Measurements from ENCODE around the gene RAB44.

The RAB44 gene

DNA sequence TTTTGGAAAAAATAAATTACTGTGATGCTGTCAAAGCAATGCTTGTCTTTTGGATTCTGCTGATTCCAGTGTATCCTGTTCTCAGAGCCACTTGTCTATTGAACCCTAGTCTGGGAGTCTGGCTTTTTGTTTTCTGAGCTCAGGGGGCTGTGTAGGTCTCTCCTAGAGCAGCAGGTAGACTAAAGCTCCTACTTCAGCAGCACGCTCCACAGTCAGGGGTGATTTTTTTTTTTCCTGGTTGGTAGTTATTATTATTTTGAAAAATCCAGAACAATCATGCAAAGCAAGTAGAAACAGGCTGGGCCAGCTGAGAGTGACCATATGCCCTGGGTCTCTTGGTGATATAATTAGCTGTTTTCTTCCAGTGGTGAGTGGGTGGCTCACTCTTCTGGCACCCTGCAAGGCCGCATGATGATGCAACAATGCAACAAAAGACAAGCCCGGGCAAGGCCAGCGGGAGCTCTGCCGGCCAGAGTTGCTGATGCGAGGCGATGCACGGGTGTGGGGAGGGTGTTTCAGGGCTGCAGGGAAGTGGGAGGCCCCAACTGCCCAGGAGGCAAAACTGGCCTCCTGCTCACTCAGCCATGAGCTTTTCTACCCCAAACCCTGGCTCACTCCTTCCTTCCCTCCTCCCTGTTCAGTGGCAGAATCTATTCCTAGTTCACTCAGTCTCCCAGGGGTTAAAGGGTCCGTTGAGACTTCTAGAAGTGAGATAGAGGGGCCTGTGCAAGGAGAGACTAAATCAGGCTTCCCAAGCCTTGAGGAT is 30.6 kb upstream of the RAB44 start:
- Histone ChIP-seq H3K36me3 (ENCODE audit: control insufficient read depth, insufficient read depth, low read length) (no peaks in the 10 kb centered on the region), H3K4me1 (ENCODE audit: control insufficient read depth, insufficient read depth, low read length) (peaks cover 22% of the 10 kb centered on the region), H3K27me3 (ENCODE audit: control insufficient read depth, insufficient read depth, low read length, poor library complexity, severe bottlenecking) (no peaks in the 10 kb centered on the region), H3K27ac (ENCODE audit: insufficient read depth, low read depth, low read length, poor library complexity, severe bottlenecking) (peak overlapping the region; percentile 58), H3K4me3 (ENCODE audit: insufficient read depth, low read depth, low read length) (no peak overlapping the region), H3K9me3 (ENCODE audit: control insufficient read depth, low read length) (no peaks in the 10 kb centered on the region)
- WGBS, 2 experiments = 2 to 5% methylated on average over 9 of the region's 9 CpGs

DNA sequence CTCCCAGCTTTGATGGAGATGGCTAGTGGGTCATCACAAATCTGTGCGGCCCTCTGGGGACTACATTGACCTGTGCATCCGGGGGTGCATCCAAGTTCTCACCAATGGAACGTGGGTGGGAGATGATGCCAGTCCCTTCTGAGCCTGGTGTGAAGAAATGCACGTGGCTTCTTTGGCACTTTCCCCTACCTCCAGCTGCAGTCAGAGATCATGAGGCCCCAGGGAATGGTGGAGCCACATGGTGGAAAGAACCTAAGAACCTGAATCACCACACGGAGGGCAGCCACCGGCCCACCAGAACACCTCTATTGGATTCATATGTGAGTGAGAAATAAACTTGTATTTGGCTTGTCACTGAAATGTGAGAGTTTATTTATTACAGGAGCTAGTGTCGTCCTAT is 29.0 kb upstream of the RAB44 start:
- no peak overlapping the region for H3K27ac ChIP-seq (ENCODE audit: insufficient read depth, low read depth, low read length, poor library complexity, severe bottlenecking)
- WGBS, 2 experiments = 96 to 98% methylated on average over 7 of the region's 7 CpGs
- H3K4me1 ChIP-seq (ENCODE audit: control insufficient read depth, insufficient read depth, low read length) = peaks cover 22% of the 10 kb centered on the region
- no peaks in the 10 kb centered on the region for H3K36me3 ChIP-seq (ENCODE audit: control insufficient read depth, insufficient read depth, low read length)
- no peaks in the 10 kb centered on the region for H3K27me3 ChIP-seq (ENCODE audit: control insufficient read depth, insufficient read depth, low read length, poor library complexity, severe bottlenecking)
- no peaks in the 10 kb centered on the region for H3K9me3 ChIP-seq (ENCODE audit: control insufficient read depth, low read length)
- H3K4me3 ChIP-seq (ENCODE audit: insufficient read depth, low read depth, low read length) = no peak overlapping the region

DNA sequence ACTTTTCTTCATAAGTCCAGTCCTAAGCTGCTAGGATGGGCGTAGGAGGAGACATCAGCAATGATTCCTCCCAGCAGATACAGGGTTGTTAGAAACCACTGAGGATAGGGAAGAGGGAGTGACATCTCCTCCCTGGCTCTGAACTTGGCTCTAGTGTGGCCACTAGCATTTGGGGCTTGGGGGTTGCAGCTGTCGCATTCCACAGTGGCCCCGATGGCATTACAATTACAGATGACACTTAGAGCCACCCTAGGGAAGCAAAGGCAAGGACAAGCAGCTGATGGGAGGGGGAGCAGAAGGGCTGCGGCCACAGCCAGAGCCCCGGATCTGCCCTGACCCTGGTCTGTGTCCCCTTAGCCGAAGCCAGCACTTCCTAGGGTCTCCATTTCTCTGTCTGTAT is 28.6 kb upstream of the RAB44 start:
- Histone ChIP-seq H3K36me3 (ENCODE audit: control insufficient read depth, insufficient read depth, low read length) (no peaks in the 10 kb centered on the region), H3K9me3 (ENCODE audit: control insufficient read depth, low read length) (no peaks in the 10 kb centered on the region), H3K27me3 (ENCODE audit: control insufficient read depth, insufficient read depth, low read length, poor library complexity, severe bottlenecking) (no peaks in the 10 kb centered on the region), H3K27ac (ENCODE audit: insufficient read depth, low read depth, low read length, poor library complexity, severe bottlenecking) (no peak overlapping the region), H3K4me1 (ENCODE audit: control insufficient read depth, insufficient read depth, low read length) (peaks cover 22% of the 10 kb centered on the region), H3K4me3 (ENCODE audit: insufficient read depth, low read depth, low read length) (no peak overlapping the region)
- 85 to 86% methylated on average over 6 of the region's 6 CpGs for WGBS, 2 experiments

DNA sequence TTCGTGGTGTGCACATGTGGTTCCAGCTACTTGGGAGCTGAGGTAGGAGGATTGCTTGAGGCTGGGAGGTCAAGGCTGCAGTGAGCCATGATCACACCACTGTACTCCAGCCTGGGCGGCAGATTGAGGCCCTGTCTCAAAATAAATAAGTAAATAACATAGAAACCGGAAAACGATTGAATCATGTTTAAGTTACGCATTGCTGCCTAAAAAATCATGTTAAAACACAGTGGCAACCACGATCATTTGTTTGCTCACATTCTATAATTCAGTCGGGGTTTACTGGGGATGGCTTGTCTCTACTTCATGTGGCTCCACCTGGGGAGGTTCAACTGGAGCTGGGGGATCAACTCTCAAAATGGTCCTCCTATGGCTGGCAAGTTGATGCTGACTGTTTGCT is 27.4 kb upstream of the RAB44 start:
- Histone ChIP-seq H3K4me1 (ENCODE audit: control insufficient read depth, insufficient read depth, low read length) (peaks cover 22% of the 10 kb centered on the region), H3K4me3 (ENCODE audit: insufficient read depth, low read depth, low read length) (no peak overlapping the region), H3K27me3 (ENCODE audit: control insufficient read depth, insufficient read depth, low read length, poor library complexity, severe bottlenecking) (no peaks in the 10 kb centered on the region), H3K36me3 (ENCODE audit: control insufficient read depth, insufficient read depth, low read length) (no peaks in the 10 kb centered on the region), H3K27ac (ENCODE audit: insufficient read depth, low read depth, low read length, poor library complexity, severe bottlenecking) (no peak overlapping the region), H3K9me3 (ENCODE audit: control insufficient read depth, low read length) (no peaks in the 10 kb centered on the region)
- 96% methylated on average over 7 of the region's 7 CpGs for whole genome bisulfite sequencing, 2 experiments

DNA sequence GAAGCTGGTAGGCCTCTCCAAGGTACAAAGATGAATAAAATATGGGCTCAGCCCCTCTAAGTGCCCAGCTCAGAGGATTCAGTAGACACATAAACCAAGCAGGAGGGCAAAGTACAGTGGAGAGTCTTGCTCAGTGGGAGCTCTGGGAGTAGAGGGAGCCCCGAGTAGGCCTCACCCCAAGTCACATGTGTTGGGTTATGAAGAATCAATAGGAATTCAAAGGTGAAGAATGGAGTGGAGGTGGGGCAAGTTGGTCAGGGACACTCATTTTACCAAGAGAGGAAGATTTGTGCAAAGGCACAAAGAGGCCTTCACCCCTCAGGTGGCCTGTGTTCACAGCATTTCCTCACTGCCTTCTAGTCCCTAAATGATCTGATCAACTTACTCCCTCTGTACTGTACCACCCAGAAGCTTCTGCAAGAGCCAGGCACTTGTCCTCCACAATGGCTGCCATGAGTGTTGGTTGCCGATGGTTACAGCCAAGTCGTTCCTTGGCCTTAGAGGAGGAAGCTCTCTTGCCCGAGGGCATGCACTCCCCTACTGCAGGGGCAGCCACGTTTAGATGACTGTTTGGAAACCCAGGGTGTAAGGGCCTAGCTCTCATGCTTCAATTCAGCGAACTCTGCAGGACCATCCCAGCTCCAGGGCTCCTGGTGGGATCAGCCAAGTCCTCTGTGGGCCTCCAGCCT is 25.8 kb upstream of the RAB44 start:
- Histone ChIP-seq H3K36me3 (ENCODE audit: control insufficient read depth, insufficient read depth, low read length) (no peaks in the 10 kb centered on the region), H3K9me3 (ENCODE audit: control insufficient read depth, low read length) (no peaks in the 10 kb centered on the region), H3K27me3 (ENCODE audit: control insufficient read depth, insufficient read depth, low read length, poor library complexity, severe bottlenecking) (no peaks in the 10 kb centered on the region), H3K4me3 (ENCODE audit: insufficient read depth, low read depth, low read length) (no peak overlapping the region), H3K27ac (ENCODE audit: insufficient read depth, low read depth, low read length, poor library complexity, severe bottlenecking) (no peak overlapping the region), H3K4me1 (ENCODE audit: control insufficient read depth, insufficient read depth, low read length) (peaks cover 24% of the 10 kb centered on the region)
- WGBS, 2 experiments = 70 to 75% methylated on average over 6 of the region's 6 CpGs

DNA sequence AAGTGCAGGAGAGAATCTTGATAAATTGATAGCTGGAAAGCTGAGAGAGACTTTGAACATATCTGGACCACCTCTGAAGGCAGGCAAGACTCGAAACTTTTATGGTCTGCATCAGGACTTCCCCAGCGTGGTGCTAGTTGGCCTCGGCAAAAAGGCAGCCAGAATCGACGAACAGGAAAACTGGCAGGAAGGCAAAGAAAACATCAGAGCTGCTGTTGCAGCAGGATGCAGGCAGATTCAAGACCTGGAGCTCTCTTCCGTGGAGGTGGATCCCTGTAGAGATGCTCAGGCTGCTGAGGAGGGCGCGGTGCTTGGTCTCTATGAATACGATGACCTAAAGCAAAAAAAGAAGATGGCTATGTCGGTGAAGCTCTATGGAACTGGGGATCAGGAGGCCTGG is 23.7 kb upstream of the RAB44 start:
- peaks cover 22% of the 10 kb centered on the region for H3K4me1 ChIP-seq (ENCODE audit: control insufficient read depth, insufficient read depth, low read length)
- no peaks in the 10 kb centered on the region for H3K9me3 ChIP-seq (ENCODE audit: control insufficient read depth, low read length)
- WGBS, 2 experiments = 87 to 89% methylated on average over 10 of the region's 10 CpGs
- H3K4me3 ChIP-seq (ENCODE audit: insufficient read depth, low read depth, low read length) = no peak overlapping the region
- no peaks in the 10 kb centered on the region for H3K36me3 ChIP-seq (ENCODE audit: control insufficient read depth, insufficient read depth, low read length)
- H3K27ac ChIP-seq (ENCODE audit: insufficient read depth, low read depth, low read length, poor library complexity, severe bottlenecking) = no peak overlapping the region
- peaks cover 19% of the 10 kb centered on the region for H3K27me3 ChIP-seq (ENCODE audit: control insufficient read depth, insufficient read depth, low read length, poor library complexity, severe bottlenecking)

DNA sequence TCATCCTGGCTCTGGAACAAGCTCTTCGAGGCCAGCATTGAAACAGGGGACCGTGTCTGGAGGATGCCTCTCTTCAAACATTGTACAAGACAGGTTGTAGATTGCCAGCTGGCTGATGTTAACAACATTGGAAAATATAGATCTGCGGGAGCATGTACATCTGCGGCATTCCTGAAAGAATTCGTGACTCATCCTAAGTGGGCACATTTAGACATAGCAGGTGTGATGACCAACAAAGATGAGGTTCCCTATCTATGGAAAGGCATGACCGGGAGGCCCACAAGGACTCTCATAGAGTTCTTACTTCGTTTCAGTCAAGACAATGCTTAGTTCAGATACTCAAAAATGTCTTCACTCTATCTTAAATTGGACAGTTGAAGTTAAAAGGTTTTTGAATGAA is 22.7 kb upstream of the RAB44 start:
- no peak overlapping the region for H3K27ac ChIP-seq (ENCODE audit: insufficient read depth, low read depth, low read length, poor library complexity, severe bottlenecking)
- WGBS, 2 experiments = 96 to 99% methylated on average over 7 of the region's 7 CpGs
- no peaks in the 10 kb centered on the region for H3K9me3 ChIP-seq (ENCODE audit: control insufficient read depth, low read length)
- peaks cover 22% of the 10 kb centered on the region for H3K4me1 ChIP-seq (ENCODE audit: control insufficient read depth, insufficient read depth, low read length)
- H3K27me3 ChIP-seq (ENCODE audit: control insufficient read depth, insufficient read depth, low read length, poor library complexity, severe bottlenecking) = peaks cover 29% of the 10 kb centered on the region
- H3K36me3 ChIP-seq (ENCODE audit: control insufficient read depth, insufficient read depth, low read length) = no peaks in the 10 kb centered on the region
- H3K4me3 ChIP-seq (ENCODE audit: insufficient read depth, low read depth, low read length) = no peak overlapping the region

DNA sequence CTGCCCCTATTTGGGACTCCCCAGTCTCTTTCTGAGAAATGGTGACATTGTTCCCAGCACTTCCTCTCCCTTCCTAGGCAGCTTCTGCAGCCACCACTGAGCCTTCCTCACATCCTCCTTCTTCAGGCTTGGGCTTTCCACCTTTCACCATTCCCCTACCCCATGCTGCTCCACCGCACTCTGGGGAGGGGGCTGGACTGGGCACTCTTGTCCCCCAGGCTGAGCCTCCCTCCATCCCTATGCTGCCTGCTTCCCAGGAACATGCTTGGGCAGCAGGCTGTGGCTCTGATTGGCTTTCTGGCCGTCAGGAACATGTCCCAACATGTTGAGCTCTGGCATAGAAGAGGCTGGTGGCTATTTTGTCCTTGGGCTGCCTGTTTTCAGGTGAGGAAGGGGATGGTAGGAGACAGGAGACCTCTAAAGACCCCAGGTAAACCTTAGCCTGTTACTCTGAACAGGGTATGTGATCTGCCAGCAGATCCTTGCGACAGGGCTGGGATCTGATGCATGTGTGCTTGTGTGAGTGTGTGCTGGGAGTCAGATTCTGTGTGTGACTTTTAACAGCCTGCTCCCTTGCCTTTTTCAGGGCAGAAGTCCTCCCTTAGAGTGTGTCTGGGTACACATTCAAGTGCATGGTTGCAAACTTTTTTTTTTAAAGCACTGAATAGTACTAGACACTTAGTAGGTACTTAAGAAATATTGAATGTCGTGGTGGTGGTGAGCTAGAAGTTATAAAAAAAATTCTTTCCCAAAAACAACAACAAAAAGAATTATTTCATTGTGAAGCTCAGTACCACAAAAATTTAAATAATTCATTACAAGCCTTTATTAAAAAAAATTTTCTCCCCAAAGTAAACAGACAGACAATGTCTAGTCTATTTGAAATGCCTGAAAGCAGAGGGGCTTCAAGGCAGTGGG is 21.2 kb upstream of the RAB44 start:
- peak overlapping the region; percentile 42 for H3K27ac ChIP-seq (ENCODE audit: insufficient read depth, low read depth, low read length, poor library complexity, severe bottlenecking)
- H3K9me3 ChIP-seq (ENCODE audit: control insufficient read depth, low read length) = no peaks in the 10 kb centered on the region
- H3K36me3 ChIP-seq (ENCODE audit: control insufficient read depth, insufficient read depth, low read length) = no peaks in the 10 kb centered on the region
- no peak overlapping the region for H3K4me3 ChIP-seq (ENCODE audit: insufficient read depth, low read depth, low read length)
- H3K27me3 ChIP-seq (ENCODE audit: control insufficient read depth, insufficient read depth, low read length, poor library complexity, severe bottlenecking) = peaks cover 41% of the 10 kb centered on the region
- WGBS, 2 experiments = 54 to 62% methylated on average over 3 of the region's 4 CpGs
- H3K4me1 ChIP-seq (ENCODE audit: control insufficient read depth, insufficient read depth, low read length) = peaks cover 22% of the 10 kb centered on the region

DNA sequence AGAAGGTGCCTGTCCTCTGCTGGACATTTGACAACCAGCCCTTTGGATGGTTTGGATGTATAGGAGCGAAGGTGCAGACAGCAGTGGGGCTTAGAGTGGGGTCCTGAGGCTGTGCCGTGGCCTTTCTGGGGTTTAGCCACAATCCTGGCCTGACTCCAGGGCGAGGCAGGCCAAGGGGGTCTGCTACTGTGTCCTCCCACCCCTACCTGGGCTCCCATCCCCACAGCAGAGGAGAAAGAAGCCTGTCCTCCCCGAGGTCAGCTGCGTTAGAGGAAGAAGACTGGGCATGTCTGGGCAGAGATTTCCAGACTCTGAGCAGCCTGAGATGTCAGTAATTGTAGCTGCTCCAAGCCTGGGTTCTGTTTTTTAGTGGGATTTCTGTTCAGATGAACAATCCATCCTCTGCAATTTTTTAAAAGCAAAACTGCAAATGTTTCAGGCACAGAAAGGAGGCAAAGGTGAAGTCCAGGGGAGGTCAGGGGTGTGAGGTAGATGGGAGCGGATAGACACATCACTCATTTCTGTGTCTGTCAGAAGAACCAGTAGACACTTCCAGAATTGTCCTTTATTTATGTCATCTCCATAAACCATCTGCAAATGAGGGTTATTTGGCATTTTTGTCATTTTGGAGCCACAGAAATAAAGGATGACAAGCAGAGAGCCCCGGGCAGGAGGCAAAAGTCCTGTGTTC is 20.4 kb upstream of the RAB44 start:
- peaks cover 22% of the 10 kb centered on the region for H3K4me1 ChIP-seq (ENCODE audit: control insufficient read depth, insufficient read depth, low read length)
- H3K4me3 ChIP-seq (ENCODE audit: insufficient read depth, low read depth, low read length) = no peak overlapping the region
- no peaks in the 10 kb centered on the region for H3K36me3 ChIP-seq (ENCODE audit: control insufficient read depth, insufficient read depth, low read length)
- no peak overlapping the region for H3K27ac ChIP-seq (ENCODE audit: insufficient read depth, low read depth, low read length, poor library complexity, severe bottlenecking)
- H3K9me3 ChIP-seq (ENCODE audit: control insufficient read depth, low read length) = no peaks in the 10 kb centered on the region
- H3K27me3 ChIP-seq (ENCODE audit: control insufficient read depth, insufficient read depth, low read length, poor library complexity, severe bottlenecking) = peaks cover 41% of the 10 kb centered on the region
- WGBS, 2 experiments = 80 to 82% methylated on average over 7 of the region's 7 CpGs
